ENCODE measurements around the gene KCNQ5. TPM values are rescaled to one million over a fixed set of nuclear protein-coding genes. Genes with fewer than 3 reads are reported as not detected.
"Not testable (repeated sequence)": the region's sequence is repeated elsewhere in the genome, so short reads cannot be mapped to it uniquely, and the experiment has no call there.

The KCNQ5 gene
- total RNA-seq, 1 donor from 2014 or later: 0.49 TPM

DNA sequence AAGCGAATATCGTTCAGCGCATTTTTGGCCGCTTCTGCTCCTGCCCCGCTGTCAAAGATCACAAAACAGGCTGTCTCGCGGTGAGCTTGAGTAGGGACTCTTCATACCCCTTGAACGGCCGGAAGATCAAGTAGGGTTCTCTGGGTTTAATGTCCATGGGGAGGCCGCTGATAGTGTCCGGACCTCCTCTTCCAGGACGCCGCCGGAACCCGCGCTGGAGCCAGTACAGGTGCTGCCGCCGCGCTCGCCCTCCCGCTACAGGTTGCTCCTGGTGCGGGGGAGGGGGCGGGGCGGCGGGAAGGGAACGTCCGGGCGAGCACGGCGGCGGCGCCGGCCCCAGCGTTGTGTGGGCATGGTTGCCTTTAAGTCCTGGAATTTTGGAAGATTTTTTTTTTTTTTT lies 536.0 kb downstream of the KCNQ5 start:
- ATAC-seq (no peak), DNase-seq (ENCODE audit: low spot score) (no peak)
- intact Hi-C loops (cut with DNase I): no loop called here

DNA sequence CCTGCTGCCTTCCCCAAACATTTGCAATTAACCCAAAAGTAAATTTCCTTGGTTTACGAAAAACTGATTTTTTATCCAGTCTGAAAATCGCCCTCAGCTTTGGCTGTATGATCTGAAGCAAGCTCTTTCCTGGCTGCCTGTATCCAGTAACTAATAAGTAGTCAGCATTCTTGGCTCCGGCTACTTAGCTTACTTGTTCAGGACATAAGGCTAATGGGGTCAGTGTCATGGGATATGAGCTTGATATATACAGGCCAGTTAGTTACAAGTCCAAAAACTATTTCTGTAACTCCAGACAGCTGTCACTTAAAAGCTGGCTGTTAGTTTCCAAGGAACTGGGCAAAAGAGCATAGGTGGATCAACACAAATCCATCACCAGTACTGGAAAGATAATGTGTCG lies 547.2 kb downstream of the KCNQ5 start:
- intact Hi-C loops (cut with DNase I): no loop called here
- DNase-seq (ENCODE audit: low spot score) (no peak), ATAC-seq (no peak)

DNA sequence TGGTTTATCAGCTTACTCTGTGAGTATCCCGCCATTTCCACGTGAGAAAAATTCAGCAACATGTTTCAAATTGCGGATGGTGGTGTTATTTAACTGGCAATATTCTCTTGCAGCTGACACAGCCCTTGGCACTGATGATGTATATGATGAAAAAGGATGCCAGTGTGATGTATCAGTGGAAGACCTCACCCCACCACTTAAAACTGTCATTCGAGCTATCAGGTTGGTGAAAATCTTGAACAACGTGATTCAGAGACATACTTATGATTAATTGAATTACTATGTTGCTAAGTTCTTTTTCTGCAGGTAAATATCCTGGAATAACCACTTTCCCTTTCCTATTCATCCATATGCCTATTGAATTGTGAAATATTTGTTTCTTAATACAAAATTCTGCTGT lies 547.8 kb downstream of the KCNQ5 start:
- intact Hi-C loops (cut with DNase I): no loop called here
- DNase-seq (ENCODE audit: low spot score) (no peak), ATAC-seq (no peak)

DNA sequence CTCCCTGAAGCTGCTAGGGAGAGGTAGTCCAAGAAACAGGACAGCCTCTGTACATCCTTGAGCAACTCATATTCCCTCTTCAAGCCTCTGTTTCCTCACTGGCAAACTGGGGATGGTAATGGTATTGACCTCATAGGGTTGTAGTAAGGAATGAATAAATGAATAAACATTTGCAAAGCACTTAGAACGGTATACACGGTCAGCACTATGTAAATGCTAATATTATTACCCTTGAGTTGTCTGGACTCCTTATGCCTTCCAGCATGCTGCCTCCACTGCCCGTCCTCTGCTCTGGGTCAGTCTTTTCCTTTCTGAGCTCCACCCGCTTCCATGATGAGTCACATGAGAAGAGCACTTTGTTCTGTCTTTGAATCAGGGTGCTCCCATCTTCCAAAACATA lies 552.8 kb downstream of the KCNQ5 start:
- DNase-seq (ENCODE audit: low spot score) (no peak), ATAC-seq (no peak)
- intact Hi-C loops (cut with DNase I): no loop called here

DNA sequence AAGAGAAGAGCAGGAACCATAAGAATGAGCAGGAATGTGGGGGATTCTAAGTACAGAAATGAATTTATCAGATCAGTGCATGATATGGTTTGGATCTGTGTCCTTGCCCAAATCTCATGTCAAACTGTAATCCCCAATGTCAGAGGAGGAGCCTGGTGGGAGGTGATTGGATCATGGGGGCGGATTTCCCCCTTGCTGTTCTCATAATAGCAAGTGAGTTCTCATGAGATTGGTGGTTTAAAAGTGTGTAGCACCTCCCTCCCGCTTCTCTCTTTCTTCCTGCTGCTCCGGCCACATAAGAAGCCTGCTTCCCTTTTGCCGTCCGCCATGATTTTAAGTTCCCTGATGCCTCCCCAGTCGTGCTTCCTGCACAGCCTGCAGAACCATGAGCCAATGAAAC lies 554.2 kb downstream of the KCNQ5 start:
- ATAC-seq (no peak), DNase-seq (ENCODE audit: low spot score) (no peak)
- intact Hi-C loops (cut with DNase I): no loop called here

DNA sequence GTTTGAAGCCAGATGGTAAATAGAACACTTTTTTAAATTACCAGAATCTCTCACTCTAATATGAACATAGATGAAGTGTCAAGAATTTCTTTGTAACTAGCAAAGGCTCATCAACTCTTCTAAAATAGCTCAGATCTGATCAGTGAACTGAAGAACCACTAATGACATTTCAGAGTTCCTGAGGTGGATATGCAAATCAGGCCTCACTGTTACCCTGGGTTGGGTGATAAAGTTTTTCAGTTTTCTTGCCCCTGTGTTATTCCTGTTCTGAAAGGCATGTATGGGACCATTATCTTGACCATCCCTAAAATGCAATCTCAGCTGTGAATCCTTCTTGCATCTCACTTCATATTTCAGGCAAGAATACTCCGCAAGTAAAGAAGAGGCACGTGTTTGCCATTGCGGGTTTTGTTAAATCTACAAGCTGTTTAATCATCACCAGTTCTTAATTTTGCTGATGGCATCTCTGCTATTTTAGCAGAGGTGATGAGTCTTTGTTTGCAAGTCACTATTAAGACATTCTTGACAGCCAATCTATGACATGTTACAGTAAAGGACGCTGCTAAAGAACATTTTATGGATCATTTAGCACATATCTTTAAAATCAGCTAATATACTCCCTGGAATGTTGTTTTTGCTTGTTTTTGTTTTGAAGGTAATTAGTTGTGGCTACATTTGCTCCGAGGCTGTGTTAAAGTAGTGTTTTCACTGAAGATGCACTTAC lies 555.5 kb downstream of the KCNQ5 start:
- ATAC-seq (no peak), DNase-seq (ENCODE audit: low spot score) (no peak)
- intact Hi-C loops (cut with DNase I): no loop called here

DNA sequence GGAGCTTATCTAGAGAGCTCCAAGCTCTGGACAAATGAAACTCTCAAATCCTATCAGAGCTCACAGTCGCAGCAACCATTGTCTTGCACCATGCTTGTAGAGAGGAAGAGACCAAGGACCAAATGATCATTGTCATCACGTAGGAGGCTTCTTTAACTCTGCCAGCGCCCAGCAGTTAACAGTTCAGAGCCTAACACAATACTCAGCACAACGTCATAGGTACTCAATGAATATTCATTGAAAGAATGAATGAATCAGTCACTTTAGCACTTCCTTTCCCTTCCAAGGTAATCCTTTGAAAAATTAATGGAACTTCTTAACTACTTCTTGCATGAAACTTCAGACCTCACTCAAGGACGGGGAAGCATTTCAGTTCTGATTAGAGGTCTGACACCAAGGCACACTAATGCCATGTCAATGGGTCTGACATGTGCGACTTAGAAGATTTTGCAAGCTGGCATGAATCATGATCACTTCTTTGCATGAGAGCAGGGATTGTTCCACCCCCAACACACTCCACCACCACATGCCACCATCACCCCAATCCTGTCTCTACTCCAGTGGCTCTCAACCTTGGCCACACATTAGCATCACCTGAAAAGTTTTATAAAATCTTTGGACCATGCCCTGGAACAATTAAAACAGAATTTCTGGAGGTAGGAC lies 558.3 kb downstream of the KCNQ5 start:
- intact Hi-C loops (cut with DNase I): no loop called here
- peak; percentile 18 for ATAC-seq
- DNase-seq (ENCODE audit: low spot score): no peak

DNA sequence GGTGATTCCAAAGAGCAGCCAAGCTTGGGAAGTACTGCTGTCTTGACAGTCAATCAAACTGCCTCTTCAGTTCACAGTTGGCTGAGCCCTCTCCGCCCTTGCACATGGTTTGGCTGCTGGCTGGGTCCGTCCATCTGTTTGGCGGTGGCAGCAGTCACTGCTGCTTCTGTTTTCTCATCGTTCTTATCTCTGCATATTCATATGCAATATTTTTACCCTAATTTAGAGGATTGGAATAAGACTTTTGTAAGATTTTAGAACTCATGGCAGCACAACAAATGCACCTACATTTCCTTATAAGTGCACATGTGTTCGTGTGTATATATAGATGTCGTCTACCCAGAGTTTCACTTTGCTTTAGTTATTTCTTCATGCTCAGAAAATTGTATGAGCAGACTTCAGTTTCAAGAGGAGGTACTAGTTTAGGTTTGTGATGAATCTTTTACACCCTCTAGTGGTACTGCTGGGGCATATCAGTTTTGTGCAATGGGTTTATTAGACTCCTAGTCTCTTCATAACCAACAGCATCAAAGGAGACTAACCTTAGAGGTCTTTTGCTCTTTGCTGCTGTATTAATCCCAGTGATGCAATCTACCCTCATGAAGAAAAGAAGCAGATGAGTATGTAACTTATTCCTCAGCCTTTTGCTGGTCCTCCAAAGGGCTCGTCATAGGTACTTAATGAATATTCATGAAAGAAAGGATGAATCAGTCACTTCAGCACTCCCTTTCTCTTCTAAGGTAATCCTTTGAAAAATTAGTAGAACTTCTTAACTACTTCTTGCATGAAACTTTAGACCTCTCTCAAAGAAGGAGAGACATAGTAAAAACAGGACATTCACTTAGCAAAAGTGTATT lies 559.1 kb downstream of the KCNQ5 start:
- DNase-seq (ENCODE audit: low spot score) (no peak), ATAC-seq (peak; percentile 87)
- intact Hi-C loops (cut with DNase I): no loop called here

DNA sequence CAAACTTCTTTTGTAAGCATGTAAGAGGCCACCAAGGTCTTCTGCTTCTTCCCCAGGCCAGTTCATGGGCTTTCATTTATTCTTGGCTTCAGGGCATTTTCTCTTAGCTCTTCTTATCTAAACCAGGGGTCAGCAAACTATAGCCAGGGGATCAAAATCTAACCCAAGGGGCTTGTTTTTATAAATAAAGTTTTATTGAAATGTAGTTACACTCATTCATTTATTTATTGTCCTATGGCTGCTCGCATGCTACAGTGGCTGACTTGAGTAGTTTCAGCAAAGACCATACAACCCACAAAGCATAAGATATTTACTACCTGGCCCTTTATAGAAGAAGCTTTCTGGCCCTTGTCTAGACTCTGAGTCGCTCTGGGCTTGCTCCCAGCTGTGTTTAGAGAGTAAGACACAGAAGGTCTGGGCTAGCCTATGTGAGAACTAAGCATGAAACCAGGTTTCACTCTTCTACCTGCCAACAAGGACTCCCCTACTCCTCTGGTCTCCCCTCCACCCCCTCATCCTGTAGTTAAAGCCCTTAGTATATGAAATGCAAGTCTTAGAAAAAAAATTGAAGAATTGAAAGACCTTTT lies 560.2 kb downstream of the KCNQ5 start:
- no peak for DNase-seq (ENCODE audit: low spot score)
- no peak for ATAC-seq
- intact Hi-C loops (cut with DNase I): no loop called here

DNA sequence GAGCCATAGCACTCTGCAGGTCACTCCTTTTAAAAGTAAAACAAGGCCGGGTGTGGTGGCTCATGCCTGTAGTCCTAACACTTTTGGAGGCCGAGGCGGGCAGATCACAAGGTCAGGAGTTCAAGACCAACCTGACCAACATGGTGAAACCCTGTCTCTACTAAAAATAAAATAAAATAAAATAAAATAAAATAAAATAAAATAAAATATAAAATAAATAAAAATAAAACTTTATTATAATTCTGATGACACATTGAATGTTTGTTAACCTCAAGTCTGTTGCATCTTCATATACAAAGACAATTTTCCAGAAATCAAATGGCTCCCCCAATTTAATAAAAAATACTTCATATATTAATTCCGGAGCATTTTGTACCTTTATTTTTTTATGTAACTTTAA lies 571.4 kb downstream of the KCNQ5 start:
- intact Hi-C loops (cut with DNase I); ATAC-seq; DNase-seq (ENCODE audit: low spot score): not testable (repeated sequence)

DNA sequence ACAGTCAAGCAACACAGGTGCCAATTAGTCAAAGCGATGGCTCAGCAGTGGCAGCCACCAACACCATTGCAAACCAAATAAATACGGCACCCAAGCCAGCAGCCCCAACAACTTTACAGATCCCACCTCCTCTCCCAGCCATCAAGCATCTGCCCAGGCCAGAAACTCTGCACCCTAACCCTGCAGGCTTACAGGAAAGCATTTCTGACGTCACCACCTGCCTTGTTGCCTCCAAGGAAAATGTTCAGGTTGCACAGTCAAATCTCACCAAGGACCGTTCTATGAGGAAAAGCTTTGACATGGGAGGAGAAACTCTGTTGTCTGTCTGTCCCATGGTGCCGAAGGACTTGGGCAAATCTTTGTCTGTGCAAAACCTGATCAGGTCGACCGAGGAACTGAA lies 572.9 kb downstream of the KCNQ5 start:
- no peak for ATAC-seq
- intact Hi-C loops (cut with DNase I): no loop called here
- DNase-seq (ENCODE audit: low spot score): no peak

DNA sequence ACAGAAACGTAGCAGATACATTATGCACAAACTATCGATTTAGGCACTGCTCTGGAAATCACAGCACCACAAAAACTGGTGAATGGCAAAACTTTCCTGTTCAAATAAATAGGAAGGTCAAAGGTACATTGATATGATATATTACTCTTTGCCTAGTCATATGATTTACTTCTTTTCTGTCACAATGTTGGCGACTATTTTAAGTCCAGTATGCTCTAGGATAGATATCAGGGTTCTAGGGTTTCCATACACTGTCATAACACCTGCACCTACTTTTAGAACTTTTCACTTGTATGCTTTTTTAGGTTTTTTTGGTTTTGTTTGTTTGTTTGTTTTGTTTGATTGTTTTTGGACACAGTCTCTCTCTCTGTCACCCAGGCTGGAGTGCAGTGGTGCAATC lies 578.4 kb downstream of the KCNQ5 start:
- DNase-seq (ENCODE audit: low spot score): no peak
- intact Hi-C loops (cut with DNase I): no loop called here
- ATAC-seq: no peak

DNA sequence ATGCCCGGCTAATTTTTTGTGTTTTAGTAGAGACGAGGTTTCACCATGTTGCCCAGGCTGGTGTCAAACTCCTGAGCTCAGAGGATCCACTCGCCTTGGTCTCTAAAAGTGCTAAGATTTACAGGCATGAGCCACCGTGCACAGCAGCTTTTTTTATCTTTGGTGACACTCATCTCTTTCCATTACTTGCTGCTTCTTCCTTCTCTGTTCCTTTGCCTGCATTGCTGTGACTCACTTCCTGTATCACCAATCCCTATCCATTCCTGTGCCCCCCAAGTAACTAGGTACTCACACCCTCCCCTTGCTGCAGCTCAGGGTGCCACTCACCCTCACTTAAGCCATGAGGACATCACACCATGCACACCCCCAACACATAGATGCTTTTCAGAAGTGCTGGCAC lies 578.9 kb downstream of the KCNQ5 start:
- ATAC-seq (no peak), DNase-seq (ENCODE audit: low spot score) (no peak)
- intact Hi-C loops (cut with DNase I): no loop called here

DNA sequence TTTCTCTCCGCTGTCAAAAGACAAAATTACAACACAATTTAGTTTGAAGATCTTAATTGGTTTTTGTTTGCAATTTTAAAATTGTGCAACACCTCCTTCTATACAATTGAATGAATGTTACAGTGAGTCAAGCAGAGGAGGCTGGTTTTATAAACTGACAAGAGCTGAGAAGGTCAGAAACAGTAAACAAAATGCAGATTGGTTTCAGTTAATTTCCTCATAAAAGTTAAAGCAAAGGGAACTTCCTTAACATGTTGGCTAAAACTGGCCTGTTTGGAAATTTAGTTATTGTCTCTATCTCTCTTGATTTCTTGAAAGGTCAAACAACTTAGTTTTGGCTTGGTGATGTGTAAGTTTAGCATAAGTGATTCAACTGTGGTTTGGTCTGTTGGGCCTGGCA lies 581.2 kb downstream of the KCNQ5 start:
- DNase-seq (ENCODE audit: low spot score) (no peak), ATAC-seq (no peak)
- intact Hi-C loops (cut with DNase I): no loop called here

DNA sequence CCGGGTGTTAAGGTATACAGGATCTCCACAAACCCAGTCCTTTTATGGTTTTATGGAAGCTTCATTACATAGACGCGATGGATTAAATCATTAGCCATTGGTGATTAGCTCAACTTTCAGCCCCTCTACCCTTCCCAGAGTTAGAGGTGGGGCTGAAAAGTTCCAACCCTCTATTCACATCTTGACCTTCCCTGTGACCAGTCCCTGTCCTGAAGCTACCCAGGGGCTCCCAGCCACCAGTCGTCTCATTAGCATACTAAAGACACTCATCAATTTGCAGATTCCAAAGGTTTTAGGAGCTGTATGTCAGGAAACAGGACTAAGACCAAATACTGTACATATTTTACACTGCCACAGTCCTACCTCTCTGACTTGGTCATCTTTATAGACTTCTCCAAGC lies 582.4 kb downstream of the KCNQ5 start:
- no peak for ATAC-seq
- intact Hi-C loops (cut with DNase I): no loop called here
- DNase-seq (ENCODE audit: low spot score): no peak

DNA sequence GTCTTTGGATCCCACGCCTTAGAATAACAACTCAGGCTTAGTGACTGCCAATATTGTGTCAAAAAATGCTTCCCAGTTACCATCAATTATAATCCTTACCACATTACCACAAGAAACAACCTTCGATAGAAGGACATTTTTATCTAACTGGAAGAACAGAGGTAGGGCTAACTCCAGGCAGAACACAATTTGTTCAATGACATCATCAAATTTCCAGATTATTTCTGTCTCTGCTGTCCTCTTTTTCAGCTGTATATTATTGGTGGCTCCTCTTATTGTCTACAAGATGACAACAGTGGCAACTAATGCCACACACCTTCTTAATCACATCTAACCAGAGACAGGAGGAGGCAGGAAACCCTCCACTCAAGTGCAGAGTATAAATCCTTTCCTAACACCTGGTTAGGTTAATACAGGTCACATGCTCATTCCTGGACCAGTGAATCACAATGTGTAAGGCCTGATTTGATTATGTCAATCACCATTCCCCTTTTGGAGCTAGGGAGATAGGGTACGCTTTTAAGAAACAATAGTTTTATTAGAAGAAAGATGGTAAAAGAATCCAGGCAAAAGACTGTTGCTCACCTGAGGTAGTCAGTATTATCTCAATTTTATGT lies 585.5 kb downstream of the KCNQ5 start:
- ATAC-seq (no peak), DNase-seq (ENCODE audit: low spot score) (no peak)
- intact Hi-C loops (cut with DNase I): no loop called here

DNA sequence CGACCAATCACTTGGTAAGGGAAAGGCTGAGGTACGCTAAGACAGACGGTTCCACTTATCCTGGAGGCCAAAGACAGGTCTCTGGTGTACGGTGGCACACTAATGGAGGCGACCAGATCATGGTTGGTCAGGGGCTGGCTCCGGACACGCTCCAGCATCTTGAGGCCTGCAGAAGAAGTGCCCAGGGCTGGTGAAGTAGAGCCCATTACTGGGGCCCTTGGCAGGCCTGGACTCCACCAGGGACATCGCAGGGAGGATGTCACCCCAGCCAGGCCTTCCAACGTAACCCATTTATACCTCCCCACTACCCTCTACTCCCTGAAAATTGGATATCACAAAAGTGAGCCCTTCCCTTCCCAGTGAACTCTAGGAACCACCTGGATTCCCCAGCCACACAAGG lies 587.3 kb downstream of the KCNQ5 start:
- no peak for DNase-seq (ENCODE audit: low spot score)
- ATAC-seq: no peak
- intact Hi-C loops (cut with DNase I): no loop called here

DNA sequence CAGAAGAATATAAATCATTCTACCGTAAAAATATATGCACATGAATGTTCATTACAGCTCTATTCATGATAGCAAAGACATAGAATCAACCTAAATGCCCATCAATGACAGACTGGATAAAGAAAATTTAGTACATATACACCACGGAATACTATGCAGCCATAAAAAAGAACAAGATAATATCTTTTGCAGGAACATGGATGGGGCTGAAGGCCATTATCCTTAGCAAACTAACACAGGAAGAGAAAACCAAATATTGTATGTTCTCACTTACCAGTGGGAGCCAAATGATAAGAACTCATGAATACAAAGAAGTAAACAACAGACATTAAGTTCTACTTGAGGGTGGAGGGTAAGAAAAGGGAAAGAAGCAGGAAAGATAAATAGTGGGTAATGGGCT lies 595.0 kb downstream of the KCNQ5 start:
- DNase-seq (ENCODE audit: low spot score) (no peak), ATAC-seq (no peak)
- intact Hi-C loops (cut with DNase I): no loop called here

DNA sequence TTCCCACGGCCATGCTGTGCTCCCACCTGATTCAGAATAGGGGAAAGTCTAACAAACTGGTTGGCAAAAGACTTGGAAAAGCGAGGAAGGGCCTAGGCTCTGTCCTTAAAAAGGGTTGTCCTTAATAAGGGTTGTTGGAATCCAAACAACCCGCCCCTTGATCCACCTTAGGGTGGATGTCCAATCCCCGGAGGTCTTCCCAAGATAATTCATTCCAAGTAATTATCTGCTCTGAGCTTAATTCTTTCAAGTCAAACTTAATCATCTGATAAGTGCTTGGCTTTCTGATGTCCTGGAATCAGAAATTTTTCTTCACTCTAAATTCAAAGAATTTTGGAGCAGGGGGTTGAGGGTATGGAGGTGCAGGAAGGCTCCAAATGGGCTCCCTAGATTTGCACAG lies 603.5 kb downstream of the KCNQ5 start, which contains the start of gene KHDC1L:
KHDC1L (minus strand) TSS at position 101 of the 400 bp plus-strand sequence; CDS start at position 13, 88 bp downstream.
- ATAC-seq: no peak
- intact Hi-C loops (cut with DNase I): no loop called here
- no peak for DNase-seq (ENCODE audit: low spot score)
